GM10266 (cell line): ENCODE results near the gene PUS1.
"Not testable (repeated sequence)": the region's sequence is repeated elsewhere in the genome, so short reads cannot be mapped to it uniquely, and the experiment has no call there.

Source experiments
- DNase-seq: peaks from one replicate; pipeline ENCODE4 v3.0.0; 2012; ENCODE audit errors: extremely low spot score
- TF ChIP-seq, protein P1 (sequence below): IDR thresholded peaks from 2 replicates; pipeline ENCODE4 v1.5.1; 2012; ENCODE audit warnings: mild to moderate bottlenecking, low read depth; ENCODE audit not compliant: control insufficient read depth, insufficient read depth; ENCODE audit errors: missing control alignments

Gene PUS1

DNA sequence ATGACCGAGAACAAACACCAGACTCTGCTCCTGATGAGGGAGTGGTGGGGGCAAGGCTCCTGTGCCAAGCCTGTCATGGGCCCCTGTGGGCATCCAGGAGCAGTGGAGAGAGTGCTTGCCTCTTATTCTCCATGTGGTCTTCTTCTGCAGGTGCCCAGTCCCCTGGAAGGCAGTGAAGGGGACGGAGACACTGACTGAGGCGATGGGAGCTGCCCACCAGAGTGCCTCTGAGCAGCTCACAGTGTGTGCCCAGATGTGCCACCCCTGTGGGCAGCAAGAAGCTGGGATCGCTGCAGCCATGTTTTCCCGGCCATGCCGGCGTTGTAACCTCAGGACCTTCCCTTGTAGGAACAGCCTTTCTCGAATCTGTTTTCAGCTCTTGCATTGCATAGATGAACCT lies 14.3 kb downstream of the PUS1 start:
- TF ChIP-seq, protein P1, sequence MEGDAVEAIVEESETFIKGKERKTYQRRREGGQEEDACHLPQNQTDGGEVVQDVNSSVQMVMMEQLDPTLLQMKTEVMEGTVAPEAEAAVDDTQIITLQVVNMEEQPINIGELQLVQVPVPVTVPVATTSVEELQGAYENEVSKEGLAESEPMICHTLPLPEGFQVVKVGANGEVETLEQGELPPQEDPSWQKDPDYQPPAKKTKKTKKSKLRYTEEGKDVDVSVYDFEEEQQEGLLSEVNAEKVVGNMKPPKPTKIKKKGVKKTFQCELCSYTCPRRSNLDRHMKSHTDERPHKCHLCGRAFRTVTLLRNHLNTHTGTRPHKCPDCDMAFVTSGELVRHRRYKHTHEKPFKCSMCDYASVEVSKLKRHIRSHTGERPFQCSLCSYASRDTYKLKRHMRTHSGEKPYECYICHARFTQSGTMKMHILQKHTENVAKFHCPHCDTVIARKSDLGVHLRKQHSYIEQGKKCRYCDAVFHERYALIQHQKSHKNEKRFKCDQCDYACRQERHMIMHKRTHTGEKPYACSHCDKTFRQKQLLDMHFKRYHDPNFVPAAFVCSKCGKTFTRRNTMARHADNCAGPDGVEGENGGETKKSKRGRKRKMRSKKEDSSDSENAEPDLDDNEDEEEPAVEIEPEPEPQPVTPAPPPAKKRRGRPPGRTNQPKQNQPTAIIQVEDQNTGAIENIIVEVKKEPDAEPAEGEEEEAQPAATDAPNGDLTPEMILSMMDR, result no peak
- DNase-seq, result no peak

DNA sequence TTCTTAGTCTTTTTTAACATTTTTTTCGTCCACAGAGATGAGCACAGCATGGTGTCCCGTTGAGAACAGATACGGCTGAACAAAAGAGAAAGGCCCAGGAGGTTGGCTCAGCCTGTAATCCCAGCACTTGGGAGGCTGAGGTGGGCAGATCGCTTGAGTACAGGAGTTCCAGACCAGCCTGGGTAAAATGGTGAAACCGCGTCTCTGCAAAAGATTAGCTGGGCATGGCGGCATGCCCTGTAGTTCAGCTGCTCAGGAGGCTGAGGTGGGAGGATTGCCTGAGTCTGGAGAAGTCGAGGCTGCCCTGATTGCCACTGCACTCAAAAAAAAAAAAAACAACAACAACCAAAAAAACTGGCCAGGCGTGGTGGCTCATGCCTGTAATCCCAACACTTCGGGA lies 14.8 kb downstream of the PUS1 start:
- TF ChIP-seq, protein P1, result no peak
- DNase-seq, result no peak

DNA sequence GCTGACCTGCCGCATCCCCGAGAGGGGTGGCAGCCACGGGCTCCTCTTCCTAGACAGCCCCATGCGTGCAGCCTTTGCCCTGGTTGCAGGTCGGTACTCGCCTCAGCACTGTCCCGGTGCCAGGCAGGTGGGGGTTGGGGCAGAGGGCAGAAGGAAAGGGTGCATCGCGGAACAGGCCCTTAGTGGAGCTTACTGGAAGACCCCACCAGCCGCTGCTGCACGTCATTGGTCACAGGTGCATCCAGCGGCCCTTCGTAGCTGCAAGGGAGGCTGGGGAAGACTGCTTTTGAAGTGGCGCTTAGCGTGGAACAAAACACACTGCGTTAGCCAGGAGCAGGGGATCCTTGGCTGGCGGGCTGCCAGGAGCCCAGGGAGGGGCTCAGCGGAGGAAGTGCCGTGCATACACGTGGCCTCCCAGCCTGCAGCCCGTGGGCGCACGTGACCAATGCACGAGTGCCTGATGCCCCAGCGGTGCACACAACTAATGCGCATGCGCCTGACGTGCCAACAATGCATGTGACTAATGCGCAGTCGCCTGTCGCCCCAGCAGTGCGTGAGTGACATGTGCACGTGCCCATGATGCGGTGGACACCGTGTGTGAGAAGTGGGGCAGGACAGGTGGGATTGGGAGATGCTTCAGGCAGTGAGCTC lies 15.7 kb downstream of the PUS1 start:
- DNase-seq, result no peak
- TF ChIP-seq, protein P1, result no peak

DNA sequence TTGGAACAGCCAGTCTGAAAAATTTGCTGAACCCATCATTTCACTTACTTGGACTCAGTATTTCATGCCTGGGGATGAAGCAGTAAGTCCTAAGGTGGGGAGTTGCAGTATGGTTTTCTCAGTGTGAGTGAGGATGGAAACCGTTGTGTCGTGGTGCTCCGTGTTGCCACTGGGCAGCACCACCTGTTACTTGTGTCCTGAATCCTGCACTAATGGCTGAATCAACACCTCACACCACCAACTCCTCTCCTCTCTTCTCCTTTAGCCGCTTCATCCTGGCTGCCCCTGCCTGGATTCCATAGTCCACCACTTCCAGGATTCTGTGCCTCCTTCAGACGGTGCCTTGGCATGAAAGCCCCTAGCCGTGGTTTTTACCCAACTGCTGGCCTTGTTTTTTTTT lies 17.7 kb downstream of the PUS1 start:
- no peak for DNase-seq
- TF ChIP-seq, protein P1, result no peak

DNA sequence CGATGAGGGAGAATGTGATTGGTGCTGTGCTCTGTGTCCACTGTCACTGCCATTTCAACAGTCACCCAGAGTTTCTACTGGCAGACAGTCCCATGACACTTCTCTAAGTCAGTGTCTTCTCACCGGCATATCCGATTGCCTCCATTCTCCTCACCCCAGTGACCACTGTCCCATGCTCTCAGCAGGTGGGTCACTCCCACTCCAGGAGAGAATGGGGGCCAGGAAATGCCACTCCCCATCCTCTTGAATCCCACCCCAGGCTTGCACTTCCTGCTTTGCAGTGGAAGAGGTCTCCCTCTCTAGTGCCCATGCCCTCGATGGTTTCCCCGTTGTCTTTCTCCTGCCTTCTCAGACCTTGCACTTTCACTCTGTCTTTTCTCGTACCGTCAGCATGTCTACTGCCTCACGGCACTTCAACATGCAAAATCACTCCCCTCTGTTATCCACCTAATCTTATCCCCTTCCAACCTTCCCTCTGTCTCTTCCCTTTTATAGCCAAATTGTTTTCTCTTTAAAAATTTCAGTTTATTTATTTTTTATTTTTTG lies 18.5 kb downstream of the PUS1 start:
- TF ChIP-seq, protein P1, result no peak
- no peak for DNase-seq

DNA sequence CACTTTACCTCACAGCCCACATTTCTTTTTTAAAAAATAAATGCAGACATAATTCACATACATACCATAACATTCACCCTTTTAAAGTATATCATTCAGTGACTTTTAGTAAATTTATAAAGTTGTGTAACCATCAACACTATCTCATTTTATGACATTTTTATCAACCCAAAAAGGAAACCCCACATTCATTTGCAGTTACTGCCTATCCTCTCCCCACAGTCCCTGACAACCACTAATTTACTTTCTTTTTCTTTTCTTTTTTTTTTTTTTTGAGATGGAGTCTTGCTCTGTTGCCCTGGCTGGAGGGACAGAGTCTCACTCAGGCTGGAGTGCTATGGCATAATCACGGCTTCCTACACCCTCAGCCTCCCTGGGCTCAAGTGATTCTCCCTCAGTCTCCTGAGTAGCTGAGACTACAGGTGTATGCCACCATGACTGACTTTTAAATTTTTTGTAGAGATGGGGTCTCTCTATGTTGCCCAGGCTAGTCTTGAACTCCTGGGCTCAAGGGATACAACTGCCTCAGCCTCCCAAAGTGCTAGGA lies 19.2 kb downstream of the PUS1 start:
- TF ChIP-seq, protein P1, result no peak
- no peak for DNase-seq

DNA sequence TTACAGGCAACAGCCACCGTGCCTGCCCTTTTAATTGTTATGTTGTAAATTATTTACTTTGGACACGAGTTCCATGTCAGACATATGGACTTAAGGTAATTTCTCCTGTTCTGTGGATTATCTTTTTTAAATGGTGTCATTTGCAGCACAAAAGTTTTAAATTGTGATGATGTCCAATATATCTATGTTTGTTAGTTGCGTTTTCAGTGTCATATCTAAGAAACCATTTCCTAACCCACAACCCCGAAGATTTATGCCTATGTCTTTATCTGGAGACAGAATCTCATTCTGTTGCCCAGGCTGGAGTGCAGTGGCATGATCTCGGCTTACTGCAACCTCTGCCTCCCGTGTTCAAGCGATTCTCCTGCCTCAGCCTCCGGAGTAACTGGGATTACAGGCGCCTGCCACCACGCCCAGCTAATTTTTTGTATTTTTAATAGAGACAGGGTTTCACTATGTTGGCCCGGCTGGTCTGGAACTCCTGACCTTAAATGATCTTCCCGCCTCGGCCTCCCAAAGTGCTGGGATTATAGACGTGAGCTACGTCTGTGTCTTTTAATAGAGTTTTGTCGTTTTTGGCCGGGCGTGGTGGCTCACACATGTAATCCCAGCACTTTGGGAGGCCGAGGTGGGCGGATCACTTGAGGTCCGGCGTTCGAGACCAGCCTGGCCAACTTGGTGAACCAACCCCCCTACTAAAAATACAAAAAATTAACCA lies 19.8 kb downstream of the PUS1 start:
- not testable (repeated sequence) for DNase-seq
